SK-N-SH (cell line): ENCODE data around the gene ACP6. TPM values are rescaled to one million over a fixed set of nuclear protein-coding genes. Genes with fewer than 3 reads are reported as not detected.

Experiments used
- CTCF ChIA-PET: fragments of 300-600, 350-600 bp; formaldehyde crosslinking; extraction: SDS; loops from one replicate; lab custom pipeline; 2021; lab: Yijun Ruan, JAX
- POLR2A ChIA-PET: fragments of 350-600 bp; sonication (Branson Sonifier 250); formaldehyde crosslinking; extraction: SDS; loops from one replicate; lab custom pipeline; 2020; ENCODE audit warnings: antibody characterized with exemption, inconsistent platforms; lab: Yijun Ruan, JAX
- DNase-seq: peaks from one replicate; pipeline ENCODE4 v3.0.0; 2012
- H2AFZ ChIP-seq: fragments of 200-600 bp; sonication (generic); 2 replicates; pipeline ENCODE4 v1.8.1; 2016; ENCODE audit warnings: antibody characterized with exemption, mild to moderate bottlenecking, low read depth
- H3F3A ChIP-seq: fragments of 200-600 bp; sonication (generic); replicated peaks from 2 replicates; pipeline ENCODE3; 2016; ENCODE audit warnings: antibody characterized with exemption, mild to moderate bottlenecking; ENCODE audit not compliant: insufficient read depth
- H3K27ac ChIP-seq, 2 experiments: fragments of 200-500 bp in 1 of 2; fragments of 200-600 bp in 1 of 2; sonication (Bioruptor generic) in 1 of 2; sonication (generic), shearing (Covaris generic) in 1 of 2; 2 replicates each; pipeline versions ENCODE4 v1.5.1 to v1.6.1; 2014 to 2016; ENCODE audit warnings: low read depth in 2 of 2, inconsistent platforms in 1 of 2, low read length in 1 of 2, mild to moderate bottlenecking in 1 of 2, mixed read lengths in 1 of 2
- H3K27me3 ChIP-seq: fragments of 200-600 bp; sonication (generic), shearing (Covaris generic); 2 replicates; pipeline ENCODE4 v1.6.1; 2016; ENCODE audit warnings: mixed run types; ENCODE audit not compliant: insufficient read depth
- H3K36me3 ChIP-seq, 2 experiments: fragments of 200-500 bp in 1 of 2; fragments of 200-600 bp in 1 of 2; sonication (Bioruptor generic) in 1 of 2; sonication (generic) in 1 of 2; replicated peaks in 1 of 2; 2 replicates each; pipeline versions ENCODE3 to v1.5.1; 2014 to 2016; ENCODE audit warnings: low read length in 1 of 2, mild to moderate bottlenecking in 1 of 2; ENCODE audit not compliant: insufficient read depth in 2 of 2, control insufficient read depth in 1 of 2
- H3K4me1 ChIP-seq, 2 experiments: fragments of 200-500 bp in 1 of 2; fragments of 200-600 bp in 1 of 2; sonication (Bioruptor generic) in 1 of 2; sonication (generic), shearing (Covaris generic) in 1 of 2; 2 replicates each; pipeline versions ENCODE4 v1.5.1 to v1.6.1; 2014 to 2016; ENCODE audit warnings: low read depth in 1 of 2, low read length in 1 of 2, mixed run types in 1 of 2; ENCODE audit not compliant: insufficient read depth in 2 of 2, control insufficient read depth in 1 of 2
- H3K4me2 ChIP-seq: fragments of 200-600 bp; sonication (generic), shearing (Covaris generic); 2 replicates; pipeline ENCODE4 v1.6.1; 2017; ENCODE audit warnings: mixed run types
- H3K4me3 ChIP-seq, 2 experiments: fragments of 200-500 bp in 1 of 2; fragments of 200-600 bp in 1 of 2; sonication (Bioruptor generic) in 1 of 2; sonication (generic), shearing (Covaris generic) in 1 of 2; 2 replicates each; pipeline versions ENCODE4 v1.5.1 to v1.8.1; 2014 to 2016; ENCODE audit warnings: low read depth in 2 of 2, inconsistent platforms in 1 of 2, low read length in 1 of 2, mild to moderate bottlenecking in 1 of 2, mixed read lengths in 1 of 2, moderate library complexity in 1 of 2
- H3K79me2 ChIP-seq: fragments of 200-600 bp; sonication (generic); 2 replicates; pipeline ENCODE4 v1.8.1; 2017; ENCODE audit warnings: mild to moderate bottlenecking; ENCODE audit not compliant: insufficient read depth
- H3K9ac ChIP-seq: fragments of 200-600 bp; sonication (generic); 2 replicates; pipeline ENCODE4 v1.6.1; 2017; ENCODE audit warnings: mixed run types
- H3K9me2 ChIP-seq: fragments of 200-600 bp; sonication (generic); 2 replicates; pipeline ENCODE4 v1.6.1; 2017; ENCODE audit warnings: mixed run types
- H3K9me3 ChIP-seq: fragments of 200-600 bp; sonication (generic); 2 replicates; pipeline ENCODE4 v1.6.1; 2017; ENCODE audit warnings: mixed run types, mild to moderate bottlenecking, moderate library complexity
- H4K20me1 ChIP-seq: fragments of 200-600 bp; sonication (generic); 2 replicates; pipeline ENCODE4 v1.6.1; 2017; ENCODE audit warnings: mild to moderate bottlenecking, mixed run types; ENCODE audit not compliant: insufficient read depth
- CHD2 ChIP-seq: fragments of 150-350 bp; IDR thresholded peaks from 2 replicates; pipeline ENCODE4 v1.6.1; 2018; ENCODE audit warnings: low read length; ENCODE audit not compliant: partially characterized antibody
- ELF1 ChIP-seq: IDR thresholded peaks from 2 replicates; pipeline ENCODE4 v1.4.0; 2012
- EP300 ChIP-seq, 2 experiments: IDR thresholded peaks; 2 replicates each; pipeline versions ENCODE4 v1.4.0 to v1.6.1; 2012; ENCODE audit warnings: borderline replicate concordance in 1 of 2, low read depth in 1 of 2, low read length in 1 of 2
- FOXJ3 ChIP-seq: sonication (generic); formaldehyde crosslinking; IDR thresholded peaks from 2 replicates; pipeline ENCODE4 v1.5.1; 2020; ENCODE audit warnings: mild to moderate bottlenecking, missing genetic modification reagents
- FOXM1 ChIP-seq: IDR thresholded peaks from 2 replicates; pipeline ENCODE4 v1.4.0; 2012; ENCODE audit warnings: low read depth, mild to moderate bottlenecking
- GABPA ChIP-seq: IDR thresholded peaks from 2 replicates; pipeline ENCODE4 v1.4.0; 2012; ENCODE audit warnings: low read depth, mild to moderate bottlenecking
- MEF2A ChIP-seq: IDR thresholded peaks from 2 replicates; pipeline ENCODE4 v1.4.0; 2012; ENCODE audit warnings: low read depth, borderline replicate concordance
- MXI1 ChIP-seq: IDR thresholded peaks from 2 replicates; pipeline ENCODE4 v1.6.1; 2012; ENCODE audit warnings: mild to moderate bottlenecking, low read depth, low read length, improper control_type of control experiment
- NFIC ChIP-seq: IDR thresholded peaks from 2 replicates; pipeline ENCODE4 v1.4.0; 2012; ENCODE audit warnings: borderline replicate concordance
- NRF1 ChIP-seq: IDR thresholded peaks from 2 replicates; pipeline ENCODE4 v1.6.1; 2012; ENCODE audit warnings: low read depth, mild to moderate bottlenecking, low read length
- POLR2AphosphoS5 ChIP-seq: IDR thresholded peaks from 2 replicates; pipeline ENCODE4 v1.6.1; 2012; ENCODE audit warnings: low read depth, low read length
- RAD21 ChIP-seq: IDR thresholded peaks from 2 replicates; pipeline ENCODE4 v1.6.1; 2012; ENCODE audit warnings: mild to moderate bottlenecking, low read length
- RCOR1 ChIP-seq: fragments of 150-350 bp; IDR thresholded peaks from 2 replicates; pipeline ENCODE4 v1.6.1; 2017; ENCODE audit warnings: antibody characterized with exemption, low read length
- RFX5 ChIP-seq: IDR thresholded peaks from 2 replicates; pipeline ENCODE4 v1.6.1; 2012; ENCODE audit warnings: mild to moderate bottlenecking, improper control_type of control experiment, low read length
- SIN3A ChIP-seq: IDR thresholded peaks from 2 replicates; pipeline ENCODE4 v1.6.1; 2012; ENCODE audit warnings: low read depth, mild to moderate bottlenecking, low read length, moderate library complexity, borderline replicate concordance
- SMC3 ChIP-seq: IDR thresholded peaks from 2 replicates; pipeline ENCODE4 v1.6.1; 2012; ENCODE audit warnings: low read depth, low read length, improper control_type of control experiment
- TEAD4 ChIP-seq: IDR thresholded peaks from 2 replicates; pipeline ENCODE4 v1.4.0; 2012; ENCODE audit warnings: mild to moderate bottlenecking, borderline replicate concordance; ENCODE audit not compliant: insufficient read depth
- YY1 ChIP-seq: IDR thresholded peaks from 2 replicates; pipeline ENCODE4 v1.4.0; 2012; ENCODE audit warnings: low read depth, mild to moderate bottlenecking
- WGBS: methylation state at CpG from one replicate; pipeline ENCODE4 v1.1.6; 2017; ENCODE audit warnings: low lambda C conversion rate; 5-methylcytosine and 5-hydroxymethylcytosine counted together
- polyA plus RNA-seq, 3 experiments: library from polyadenylated mRNA; depleted of rRNA; stranded (reverse); fragments of >200 nt; gene quantifications; 2 replicates each; pipeline ENCODE4 v1.2.3, GENCODE V29; 2012
- TF ChIP-seq, protein P1 (sequence below): fragments of 150-350 bp; IDR thresholded peaks from 2 replicates; pipeline ENCODE4 v1.6.1; 2016; ENCODE audit warnings: mild to moderate bottlenecking, low read depth, low read length
- TF ChIP-seq, protein P2 (sequence below): IDR thresholded peaks from 2 replicates; pipeline ENCODE4; 2012
- TF ChIP-seq, protein P3 (sequence below): fragments of 150-350 bp; IDR thresholded peaks from 2 replicates; pipeline ENCODE4 v1.6.1; 2017; ENCODE audit warnings: antibody characterized with exemption, low read length, low read depth, borderline replicate concordance
- TF ChIP-seq, protein P4 (sequence below): IDR thresholded peaks from 2 replicates; pipeline ENCODE4 v1.4.0; 2012; ENCODE audit warnings: low read depth

ACP6 gene
- polyA plus RNA-seq, 1 of the 3 experiments (the other 2 are of a cell fraction): 10.9 TPM

DNA sequence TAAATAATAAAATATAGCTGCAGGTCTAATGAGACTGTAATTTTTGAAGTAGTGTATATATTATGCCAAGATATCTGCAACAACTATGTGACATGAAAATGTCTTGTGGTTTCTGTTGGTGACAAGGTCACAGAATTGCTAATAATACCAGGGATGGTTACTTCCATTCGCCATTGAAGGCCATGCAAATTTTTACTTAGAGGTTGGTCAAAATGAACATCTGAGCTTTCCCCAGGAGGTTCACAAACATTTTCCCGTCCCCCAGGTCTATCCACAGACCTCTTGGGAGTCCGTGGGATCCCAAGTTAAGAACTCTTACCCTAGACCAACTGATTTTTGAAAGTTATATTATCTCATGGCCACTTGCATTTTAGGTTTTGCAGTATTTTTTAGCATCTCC lies 66.3 kb downstream of the ACP6 start (continued):
- TF ChIP-seq, protein P1, sequence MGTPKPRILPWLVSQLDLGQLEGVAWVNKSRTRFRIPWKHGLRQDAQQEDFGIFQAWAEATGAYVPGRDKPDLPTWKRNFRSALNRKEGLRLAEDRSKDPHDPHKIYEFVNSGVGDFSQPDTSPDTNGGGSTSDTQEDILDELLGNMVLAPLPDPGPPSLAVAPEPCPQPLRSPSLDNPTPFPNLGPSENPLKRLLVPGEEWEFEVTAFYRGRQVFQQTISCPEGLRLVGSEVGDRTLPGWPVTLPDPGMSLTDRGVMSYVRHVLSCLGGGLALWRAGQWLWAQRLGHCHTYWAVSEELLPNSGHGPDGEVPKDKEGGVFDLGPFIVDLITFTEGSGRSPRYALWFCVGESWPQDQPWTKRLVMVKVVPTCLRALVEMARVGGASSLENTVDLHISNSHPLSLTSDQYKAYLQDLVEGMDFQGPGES: no peak
- TF ChIP-seq SMC3 (no peak), MEF2A (no peak), TEAD4 (no peak), MXI1 (no peak), RCOR1 (no peak), FOXJ3 (CRISPR knock-in tag) (no peak), RAD21 (no peak), YY1 (no peak), EP300 (IDR thresholded peaks at IDR 0.05; ENCODE audit: borderline replicate concordance in 1 of 2, low read depth in 1 of 2, low read length in 1 of 2) (no peak)
- TF ChIP-seq, protein P2, sequence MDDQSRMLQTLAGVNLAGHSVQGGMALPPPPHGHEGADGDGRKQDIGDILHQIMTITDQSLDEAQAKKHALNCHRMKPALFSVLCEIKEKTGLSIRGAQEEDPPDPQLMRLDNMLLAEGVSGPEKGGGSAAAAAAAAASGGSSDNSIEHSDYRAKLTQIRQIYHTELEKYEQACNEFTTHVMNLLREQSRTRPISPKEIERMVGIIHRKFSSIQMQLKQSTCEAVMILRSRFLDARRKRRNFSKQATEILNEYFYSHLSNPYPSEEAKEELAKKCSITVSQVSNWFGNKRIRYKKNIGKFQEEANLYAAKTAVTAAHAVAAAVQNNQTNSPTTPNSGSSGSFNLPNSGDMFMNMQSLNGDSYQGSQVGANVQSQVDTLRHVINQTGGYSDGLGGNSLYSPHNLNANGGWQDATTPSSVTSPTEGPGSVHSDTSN: no peak

DNA sequence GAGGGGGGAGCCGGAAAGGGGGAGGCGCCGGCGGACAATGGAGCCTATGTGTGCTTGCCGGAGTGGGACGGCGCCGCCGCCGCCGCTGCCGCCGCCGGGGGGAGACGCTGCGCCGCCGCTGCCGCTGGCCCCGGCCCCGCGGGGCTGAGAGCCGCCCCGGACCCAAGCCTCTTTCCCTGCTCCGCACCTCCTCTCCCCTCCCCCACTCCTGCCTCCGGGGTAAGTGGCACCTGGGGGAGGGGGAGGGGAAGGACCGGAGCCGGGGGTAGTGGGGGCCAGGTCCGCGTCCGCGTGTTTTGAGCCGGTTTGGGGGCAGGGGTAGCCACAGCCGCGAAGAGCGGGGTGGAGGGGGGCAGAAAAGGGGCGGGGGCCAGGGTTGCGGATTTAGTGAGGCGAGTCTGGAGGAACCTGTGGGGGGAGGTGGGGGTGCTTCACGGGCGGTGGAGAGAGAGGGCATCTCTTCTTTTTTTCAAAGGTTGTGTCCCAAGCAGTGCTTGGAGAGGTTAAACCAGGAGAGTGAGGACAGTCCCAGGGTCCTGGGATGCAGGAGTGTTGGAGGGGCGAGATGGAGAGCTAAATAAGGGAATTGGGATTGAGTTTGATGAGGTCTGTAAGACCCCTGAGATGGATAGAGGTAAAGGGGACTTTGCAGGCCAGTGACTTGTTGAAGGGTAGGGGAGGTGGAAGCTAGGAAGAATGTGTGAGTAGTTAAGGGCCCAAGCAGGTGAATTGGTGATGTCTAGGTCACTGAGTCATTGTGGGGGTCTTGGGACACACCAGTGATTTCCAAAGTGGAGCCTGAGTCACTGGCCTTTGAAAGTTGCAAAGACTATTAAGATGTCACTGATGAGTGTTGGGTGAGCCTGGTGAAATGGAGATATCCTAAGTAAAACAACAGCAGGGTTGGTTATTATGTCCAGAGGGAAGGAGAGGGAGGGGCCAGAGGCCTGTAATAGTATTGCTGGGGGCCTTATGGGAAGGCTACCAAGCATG lies 69.9 kb downstream of the ACP6 start:
- Histone ChIP-seq H4K20me1 (no peaks in the 10 kb centered on the region), H3K9me3 (no peaks in the 10 kb centered on the region), H3K4me1 (peaks cover 0 to 15% of the 10 kb centered on the region in 2 experiments; a peak in 2 of 4 replicates), H3K4me3 (peak overlapping the region; percentile 67 to 77), H3F3A (no peaks in the 10 kb centered on the region), H3K36me3 (peaks cover 8 to 11% of the 10 kb centered on the region in 2 experiments), H2AFZ (0 out of 2 replicates have a peak overlapping the region, but pooled peaks have one; percentile 32), H3K27ac (peak overlapping the region in 1 of 2 experiments; percentile 86; a peak in 2 of 4 replicates), H3K9ac (peak overlapping the region; percentile 74; the same call in 1 of the 2 replicates), H3K79me2 (peaks cover 39% of the 10 kb centered on the region), H3K27me3 (no peaks in the 10 kb centered on the region), H3K4me2 (peak overlapping the region; percentile 78), H3K9me2 (no peaks in the 10 kb centered on the region)
- no peak for DNase-seq
- WGBS: under 1% methylated on average over 19 of the region's 42 CpGs
- ChIA-PET POLR2A (interaction anchor here (0.6 to 4.1 kb wide), 4 partner anchors 15 to 70 kb away, joined by 3 to 38 read pairs (median 5); partner anchors contain the start of genes ACP6 and BCL9), CTCF (interaction anchor here (1.7 to 2.8 kb wide), 3 partner anchors 28 to 104 kb away, joined by 5 to 8 read pairs (median 8); partner anchors contain the start of gene BCL9)
- TF ChIP-seq ELF1 (no peak), FOXJ3 (CRISPR knock-in tag) (no peak), SMC3 (0 out of 2 replicates have a peak, but pooled peaks have one; percentile 5), SIN3A (no peak; the same call in 1 of the 2 replicates), RAD21 (peak; percentile 1; the same call in 1 of the 2 replicates), NFIC (no peak), RCOR1 (no peak), CHD2 (peak; percentile 25), POLR2AphosphoS5 (no peak), FOXM1 (no peak), MEF2A (no peak), RFX5 (no peak), GABPA (0 out of 2 replicates have a peak, but pooled peaks have one; percentile 20), NRF1 (no peak), MXI1 (no peak), TEAD4 (no peak)
- TF ChIP-seq, protein P1: no peak
- TF ChIP-seq, protein P2: no peak
- TF ChIP-seq, protein P3, sequence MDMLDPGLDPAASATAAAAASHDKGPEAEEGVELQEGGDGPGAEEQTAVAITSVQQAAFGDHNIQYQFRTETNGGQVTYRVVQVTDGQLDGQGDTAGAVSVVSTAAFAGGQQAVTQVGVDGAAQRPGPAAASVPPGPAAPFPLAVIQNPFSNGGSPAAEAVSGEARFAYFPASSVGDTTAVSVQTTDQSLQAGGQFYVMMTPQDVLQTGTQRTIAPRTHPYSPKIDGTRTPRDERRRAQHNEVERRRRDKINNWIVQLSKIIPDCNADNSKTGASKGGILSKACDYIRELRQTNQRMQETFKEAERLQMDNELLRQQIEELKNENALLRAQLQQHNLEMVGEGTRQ: no peak
- TF ChIP-seq, protein P4, sequence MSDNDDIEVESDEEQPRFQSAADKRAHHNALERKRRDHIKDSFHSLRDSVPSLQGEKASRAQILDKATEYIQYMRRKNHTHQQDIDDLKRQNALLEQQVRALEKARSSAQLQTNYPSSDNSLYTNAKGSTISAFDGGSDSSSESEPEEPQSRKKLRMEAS: no peak
